Loucy (cell line): ENCODE results near the gene LYPD8.

Experiments used
- H2AFZ ChIP-seq: fragments of 200-600 bp; sonication (generic); 2 replicates; pipeline ENCODE4 v1.6.0; 2016; ENCODE audit warnings: antibody characterized with exemption, mild to moderate bottlenecking, low read length, moderate library complexity
- H3F3A ChIP-seq: fragments of 200-600 bp; 2 replicates; pipeline ENCODE4 v1.6.0; 2016; ENCODE audit warnings: antibody characterized with exemption, low read depth, mild to moderate bottlenecking
- H3K27me3 ChIP-seq: fragments of 200-600 bp; sonication (generic); 2 replicates; pipeline ENCODE4 v1.6.1; 2014; ENCODE audit warnings: low read length, mild to moderate bottlenecking; ENCODE audit not compliant: insufficient read depth, poor library complexity, severe bottlenecking
- H3K36me3 ChIP-seq: fragments of 200-600 bp; sonication (generic); 2 replicates; pipeline ENCODE4 v1.6.1; 2016; ENCODE audit warnings: low read length; ENCODE audit not compliant: insufficient read depth
- H3K4me1 ChIP-seq: fragments of 200-600 bp; sonication (generic); 2 replicates; pipeline ENCODE4 v1.5.1; 2014; ENCODE audit warnings: low read length, mild to moderate bottlenecking; ENCODE audit not compliant: insufficient read depth, poor library complexity, severe bottlenecking
- H3K4me2 ChIP-seq: fragments of 200-600 bp; sonication (generic); 2 replicates; pipeline ENCODE4 v1.6.0; 2014; ENCODE audit warnings: antibody characterized with exemption, low read length, low read depth, mild to moderate bottlenecking; ENCODE audit not compliant: poor library complexity, severe bottlenecking
- H3K4me3 ChIP-seq: fragments of 200-600 bp; sonication (generic); 2 replicates; pipeline ENCODE4 v1.5.1; 2014; ENCODE audit warnings: low read length, mild to moderate bottlenecking, mixed read lengths; ENCODE audit not compliant: poor library complexity, severe bottlenecking
- H3K79me2 ChIP-seq: fragments of 200-600 bp; sonication (generic); 2 replicates; pipeline ENCODE4 v1.6.1; 2014; ENCODE audit warnings: low read length; ENCODE audit not compliant: insufficient read depth
- H3K9ac ChIP-seq: fragments of 200-600 bp; sonication (generic); 2 replicates; pipeline ENCODE4 v1.6.0; 2014; ENCODE audit warnings: mild to moderate bottlenecking, low read depth, low read length, moderate library complexity; ENCODE audit not compliant: poor library complexity, severe bottlenecking
- H3K9me2 ChIP-seq: fragments of 200-600 bp; sonication (generic); replicated peaks from 2 replicates; pipeline ENCODE4 v1.6.1; 2016; ENCODE audit warnings: low read depth, low read length, mixed read lengths
- H3K9me3 ChIP-seq: fragments of 200-600 bp; sonication (generic); 2 replicates; pipeline ENCODE4 v1.6.1; 2014; ENCODE audit warnings: mild to moderate bottlenecking, antibody characterized with exemption, low read length, low read depth; ENCODE audit not compliant: insufficient read depth
- H4K20me1 ChIP-seq: fragments of 200-600 bp; sonication (generic); 2 replicates; pipeline ENCODE4 v1.6.0; 2014; ENCODE audit warnings: antibody characterized with exemption, low read length, mild to moderate bottlenecking; ENCODE audit not compliant: insufficient read depth, poor library complexity, severe bottlenecking
- EZH2phosphoT487 ChIP-seq: fragments of 200-600 bp; IDR thresholded peaks from 2 replicates; pipeline ENCODE4 v1.6.1; 2018; ENCODE audit warnings: antibody characterized with exemption, mild to moderate bottlenecking, moderate library complexity, borderline replicate concordance
- TF ChIP-seq, protein P1 (sequence below): fragments of 200-600 bp; sonication (generic); conservative IDR thresholded peaks from 2 replicates; pipeline ENCODE4 v1.5.1; 2014; ENCODE audit warnings: mild to moderate bottlenecking, antibody characterized with exemption, low read length

Gene LYPD8

DNA sequence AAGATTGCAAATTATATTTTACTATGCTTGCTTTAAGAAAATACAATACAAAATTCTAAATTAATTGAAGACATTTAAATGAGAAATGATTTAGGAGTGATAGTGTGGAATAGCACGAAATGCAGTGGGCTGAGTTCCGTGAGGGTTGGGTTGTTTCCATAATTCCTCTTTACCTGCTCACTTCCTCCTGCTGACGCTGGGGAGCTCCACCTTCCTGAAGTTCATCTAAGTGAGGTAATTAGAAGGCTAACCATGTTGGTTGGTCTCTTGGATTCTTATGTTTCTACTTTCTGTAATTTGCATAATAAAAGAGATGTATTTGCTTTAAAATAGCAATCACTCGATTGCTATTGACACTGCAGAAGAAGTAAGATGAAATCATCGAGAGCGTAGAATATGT is 57.7 kb downstream of the LYPD8 start:
- no peaks in the 10 kb centered on the region for H3K36me3 ChIP-seq
- no peak overlapping the region for H3K9ac ChIP-seq
- H3K27me3 ChIP-seq: no peaks in the 10 kb centered on the region
- no peaks in the 10 kb centered on the region for H3K4me1 ChIP-seq
- no peaks in the 10 kb centered on the region for H3K79me2 ChIP-seq
- no peak overlapping the region for H2AFZ ChIP-seq
- H3K9me3 ChIP-seq: no peaks in the 10 kb centered on the region
- H3K4me3 ChIP-seq: no peak overlapping the region
- no peak for TF ChIP-seq EZH2phosphoT487
- TF ChIP-seq, protein P1, sequence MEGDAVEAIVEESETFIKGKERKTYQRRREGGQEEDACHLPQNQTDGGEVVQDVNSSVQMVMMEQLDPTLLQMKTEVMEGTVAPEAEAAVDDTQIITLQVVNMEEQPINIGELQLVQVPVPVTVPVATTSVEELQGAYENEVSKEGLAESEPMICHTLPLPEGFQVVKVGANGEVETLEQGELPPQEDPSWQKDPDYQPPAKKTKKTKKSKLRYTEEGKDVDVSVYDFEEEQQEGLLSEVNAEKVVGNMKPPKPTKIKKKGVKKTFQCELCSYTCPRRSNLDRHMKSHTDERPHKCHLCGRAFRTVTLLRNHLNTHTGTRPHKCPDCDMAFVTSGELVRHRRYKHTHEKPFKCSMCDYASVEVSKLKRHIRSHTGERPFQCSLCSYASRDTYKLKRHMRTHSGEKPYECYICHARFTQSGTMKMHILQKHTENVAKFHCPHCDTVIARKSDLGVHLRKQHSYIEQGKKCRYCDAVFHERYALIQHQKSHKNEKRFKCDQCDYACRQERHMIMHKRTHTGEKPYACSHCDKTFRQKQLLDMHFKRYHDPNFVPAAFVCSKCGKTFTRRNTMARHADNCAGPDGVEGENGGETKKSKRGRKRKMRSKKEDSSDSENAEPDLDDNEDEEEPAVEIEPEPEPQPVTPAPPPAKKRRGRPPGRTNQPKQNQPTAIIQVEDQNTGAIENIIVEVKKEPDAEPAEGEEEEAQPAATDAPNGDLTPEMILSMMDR: no peak
- H3F3A ChIP-seq: no peaks in the 10 kb centered on the region
- H3K4me2 ChIP-seq: no peak overlapping the region
- no peaks in the 10 kb centered on the region for H4K20me1 ChIP-seq
- H3K9me2 ChIP-seq: no peaks in the 10 kb centered on the region

DNA sequence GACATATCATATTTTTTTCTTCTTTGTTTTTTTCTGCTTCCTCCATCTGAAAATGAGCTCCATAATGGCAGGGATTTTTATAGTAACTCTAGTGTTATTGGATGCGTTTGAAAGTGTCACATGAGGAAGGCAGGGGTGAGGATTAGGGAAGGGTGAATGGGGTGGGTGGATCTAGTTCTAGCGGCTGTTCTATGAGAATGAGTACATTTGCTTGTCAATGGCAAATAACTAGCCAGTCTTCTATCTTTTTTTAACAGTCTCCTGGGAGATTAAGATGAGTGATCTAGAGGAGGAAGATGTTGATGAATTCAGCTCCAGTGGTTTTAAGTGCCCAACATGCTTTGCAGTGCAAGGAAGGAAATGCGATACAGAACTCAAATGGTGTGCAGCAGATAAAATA is 58.8 kb downstream of the LYPD8 start:
- Histone ChIP-seq H3K9ac (no peak overlapping the region), H3K79me2 (no peaks in the 10 kb centered on the region), H4K20me1 (no peaks in the 10 kb centered on the region), H3K9me3 (no peaks in the 10 kb centered on the region), H3F3A (no peaks in the 10 kb centered on the region), H2AFZ (no peak overlapping the region), H3K4me2 (no peak overlapping the region), H3K4me1 (no peaks in the 10 kb centered on the region), H3K27me3 (no peaks in the 10 kb centered on the region), H3K9me2 (no peaks in the 10 kb centered on the region), H3K4me3 (no peak overlapping the region), H3K36me3 (no peaks in the 10 kb centered on the region)
- TF ChIP-seq, protein P1: no peak
- TF ChIP-seq EZH2phosphoT487: no peak

DNA sequence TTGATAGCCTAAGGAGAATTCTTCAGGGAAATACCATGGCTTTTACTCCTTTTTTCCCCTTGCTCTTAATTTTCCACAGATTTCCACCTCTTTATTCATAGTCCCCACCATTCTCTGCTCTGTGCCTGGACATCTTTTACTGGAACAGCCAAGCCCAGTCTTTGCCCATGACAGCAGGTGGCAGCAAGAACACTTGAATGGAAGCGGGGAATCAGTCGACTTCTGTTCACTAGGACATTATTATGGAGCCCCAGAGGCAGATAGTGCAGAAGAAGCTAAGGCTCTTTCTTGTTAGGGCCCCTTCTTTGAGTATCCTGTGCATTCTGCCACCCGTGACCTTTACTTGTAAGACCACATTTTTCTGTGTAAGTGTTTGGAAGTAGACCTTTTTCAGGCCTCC is 59.3 kb downstream of the LYPD8 start:
- no peak for TF ChIP-seq EZH2phosphoT487
- TF ChIP-seq, protein P1: no peak; the same call in 1 of the 2 replicates
- H3K9me3 ChIP-seq: no peaks in the 10 kb centered on the region; the same call in 1 of the 2 replicates
- no peak overlapping the region for H3K9ac ChIP-seq
- H3K4me2 ChIP-seq: no peak overlapping the region
- no peaks in the 10 kb centered on the region for H3F3A ChIP-seq
- H4K20me1 ChIP-seq: no peaks in the 10 kb centered on the region
- H3K79me2 ChIP-seq: no peaks in the 10 kb centered on the region
- no peak overlapping the region for H3K4me3 ChIP-seq
- no peaks in the 10 kb centered on the region for H3K36me3 ChIP-seq
- H3K27me3 ChIP-seq: no peaks in the 10 kb centered on the region
- H3K9me2 ChIP-seq: no peaks in the 10 kb centered on the region
- H3K4me1 ChIP-seq: no peaks in the 10 kb centered on the region
- H2AFZ ChIP-seq: no peak overlapping the region
